ENCODE results near the gene CNKSR3.
A peak's percentile ranks its signal among the peaks of the same experiment; 100 is the strongest.

The CNKSR3 gene

DNA sequence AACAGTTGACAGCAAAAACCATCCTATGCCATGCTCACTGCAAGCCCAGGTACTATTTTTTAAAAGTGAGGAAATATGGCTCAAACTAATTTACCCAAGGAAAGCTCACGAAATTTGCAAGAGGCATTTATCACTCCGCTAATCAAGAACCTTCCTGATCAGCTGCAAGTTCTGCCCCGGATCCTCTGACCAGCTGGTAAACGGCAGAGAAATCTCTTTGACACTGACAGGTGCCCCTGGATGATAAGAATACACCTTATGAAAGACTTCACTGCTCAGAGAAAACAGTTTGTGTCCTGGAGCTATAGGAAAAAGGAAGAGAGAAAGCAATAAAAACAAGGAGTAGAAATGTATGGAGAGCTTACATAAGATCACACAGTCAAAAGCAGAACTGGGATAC lies 6.4 kb downstream of the CNKSR3 start:
- no peak for DNase-seq (ENCODE audit: low read depth)
- no peak overlapping the region for H3K4me3 ChIP-seq (ENCODE audit: low read length)
- TF ChIP-seq, protein P1, sequence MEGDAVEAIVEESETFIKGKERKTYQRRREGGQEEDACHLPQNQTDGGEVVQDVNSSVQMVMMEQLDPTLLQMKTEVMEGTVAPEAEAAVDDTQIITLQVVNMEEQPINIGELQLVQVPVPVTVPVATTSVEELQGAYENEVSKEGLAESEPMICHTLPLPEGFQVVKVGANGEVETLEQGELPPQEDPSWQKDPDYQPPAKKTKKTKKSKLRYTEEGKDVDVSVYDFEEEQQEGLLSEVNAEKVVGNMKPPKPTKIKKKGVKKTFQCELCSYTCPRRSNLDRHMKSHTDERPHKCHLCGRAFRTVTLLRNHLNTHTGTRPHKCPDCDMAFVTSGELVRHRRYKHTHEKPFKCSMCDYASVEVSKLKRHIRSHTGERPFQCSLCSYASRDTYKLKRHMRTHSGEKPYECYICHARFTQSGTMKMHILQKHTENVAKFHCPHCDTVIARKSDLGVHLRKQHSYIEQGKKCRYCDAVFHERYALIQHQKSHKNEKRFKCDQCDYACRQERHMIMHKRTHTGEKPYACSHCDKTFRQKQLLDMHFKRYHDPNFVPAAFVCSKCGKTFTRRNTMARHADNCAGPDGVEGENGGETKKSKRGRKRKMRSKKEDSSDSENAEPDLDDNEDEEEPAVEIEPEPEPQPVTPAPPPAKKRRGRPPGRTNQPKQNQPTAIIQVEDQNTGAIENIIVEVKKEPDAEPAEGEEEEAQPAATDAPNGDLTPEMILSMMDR (IDR thresholded peaks at IDR 0.05; ENCODE audit: insufficient read depth, low read depth, low read length, missing control alignments), result no peak

DNA sequence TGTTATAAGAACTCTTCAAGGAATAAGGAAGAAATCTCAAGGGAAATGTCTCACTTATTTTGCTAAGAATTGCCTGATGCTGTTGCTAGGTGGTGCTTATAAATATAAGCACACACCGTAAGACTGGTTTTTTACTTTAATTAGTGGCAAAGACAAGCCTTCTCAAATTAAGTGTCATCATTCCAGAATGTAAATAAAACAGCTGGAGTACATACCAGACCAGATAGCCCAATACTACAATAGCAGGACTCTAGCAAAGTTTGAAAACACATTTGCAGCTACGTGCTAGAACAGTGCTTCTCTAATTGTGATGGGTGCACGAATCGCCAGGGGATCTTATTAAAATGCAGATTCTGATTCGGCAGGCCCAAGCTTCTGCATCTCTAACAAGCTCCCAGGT lies 6.8 kb downstream of the CNKSR3 start:
- H3K4me3 ChIP-seq (ENCODE audit: low read length), result no peak overlapping the region
- TF ChIP-seq, protein P1 (IDR thresholded peaks at IDR 0.05; ENCODE audit: insufficient read depth, low read depth, low read length, missing control alignments), result no peak
- DNase-seq (ENCODE audit: low read depth), result no peak

DNA sequence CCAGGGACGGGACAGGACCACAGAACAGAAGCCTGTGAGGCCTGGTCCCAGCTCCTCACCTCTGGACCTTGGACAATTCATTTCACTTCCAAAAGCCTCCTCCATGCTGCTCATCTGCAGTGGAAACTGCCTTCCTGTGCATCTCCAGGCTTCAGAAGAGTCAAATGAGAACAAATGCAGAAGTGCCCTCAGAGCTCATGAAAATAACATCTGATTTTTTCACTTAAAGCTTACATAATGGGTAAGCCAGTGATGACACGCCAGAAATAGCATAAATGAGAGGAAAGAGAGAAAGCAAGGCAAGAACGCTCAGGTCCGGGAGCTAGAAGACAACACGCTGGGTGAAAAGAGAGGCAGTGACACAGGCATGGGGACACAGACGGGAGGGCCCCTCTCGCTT lies 7.9 kb downstream of the CNKSR3 start:
- H3K4me3 ChIP-seq (ENCODE audit: low read length), result no peak overlapping the region
- DNase-seq (ENCODE audit: low read depth), result no peak
- TF ChIP-seq, protein P1 (IDR thresholded peaks at IDR 0.05; ENCODE audit: insufficient read depth, low read depth, low read length, missing control alignments), result no peak

DNA sequence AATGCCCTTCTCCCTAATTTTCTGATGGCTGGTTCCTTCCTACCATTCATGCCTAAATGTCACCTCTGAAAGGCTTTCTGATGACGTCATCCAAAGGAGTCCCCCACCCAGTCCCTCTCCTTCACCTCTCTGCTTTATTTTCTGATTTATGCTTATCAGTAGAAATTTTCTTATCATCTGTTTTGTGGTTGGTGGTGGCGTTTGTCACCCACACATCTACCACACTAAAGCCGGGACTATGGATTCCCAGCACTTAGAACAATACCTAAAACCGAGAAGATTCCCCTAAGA lies 9.0 kb downstream of the CNKSR3 start:
- DNase-seq (ENCODE audit: low read depth), result no peak
- H3K4me3 ChIP-seq (ENCODE audit: low read length), result no peak overlapping the region
- TF ChIP-seq, protein P1 (IDR thresholded peaks at IDR 0.05; ENCODE audit: insufficient read depth, low read depth, low read length, missing control alignments), result no peak

DNA sequence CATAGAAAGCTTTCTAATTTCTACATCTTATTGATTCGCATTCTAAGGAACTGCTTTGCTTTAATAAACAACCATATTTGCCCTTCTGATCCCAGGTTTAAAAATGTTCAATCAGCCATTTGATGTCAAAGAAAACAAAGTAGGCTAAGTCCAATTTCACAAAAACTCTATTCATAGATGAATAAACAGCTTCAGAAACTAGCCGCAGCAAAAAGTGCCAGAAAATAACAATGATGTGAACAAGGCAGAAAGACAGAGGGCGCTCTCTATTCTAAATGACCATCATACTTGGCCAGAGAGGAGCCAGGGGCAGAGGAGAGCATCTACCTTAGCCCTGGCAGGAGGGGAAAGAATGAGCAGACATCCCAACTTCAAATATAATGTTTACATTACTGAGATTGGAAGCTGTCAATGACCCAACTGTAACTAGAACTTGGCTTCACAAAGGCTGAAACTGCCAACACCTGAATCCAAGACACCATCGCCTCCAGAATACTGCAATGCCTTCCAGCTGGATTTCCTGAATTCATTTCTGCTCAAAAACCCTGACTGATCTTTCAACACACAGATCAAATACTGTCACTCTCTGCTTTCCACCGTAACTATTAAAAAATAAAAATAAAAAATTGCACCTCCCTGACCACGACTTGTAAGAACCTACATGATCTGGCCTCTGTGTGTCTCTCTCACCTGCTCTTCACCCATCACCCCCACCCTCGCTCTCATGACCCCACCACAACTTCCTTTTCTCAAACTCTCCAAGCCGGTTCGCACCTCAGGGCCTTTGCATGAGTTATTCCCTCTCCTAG lies 9.5 kb downstream of the CNKSR3 start:
- DNase-seq (ENCODE audit: low read depth), result no peak
- TF ChIP-seq, protein P1 (IDR thresholded peaks at IDR 0.05; ENCODE audit: insufficient read depth, low read depth, low read length, missing control alignments), result peak; percentile 29
- no peak overlapping the region for H3K4me3 ChIP-seq (ENCODE audit: low read length)

DNA sequence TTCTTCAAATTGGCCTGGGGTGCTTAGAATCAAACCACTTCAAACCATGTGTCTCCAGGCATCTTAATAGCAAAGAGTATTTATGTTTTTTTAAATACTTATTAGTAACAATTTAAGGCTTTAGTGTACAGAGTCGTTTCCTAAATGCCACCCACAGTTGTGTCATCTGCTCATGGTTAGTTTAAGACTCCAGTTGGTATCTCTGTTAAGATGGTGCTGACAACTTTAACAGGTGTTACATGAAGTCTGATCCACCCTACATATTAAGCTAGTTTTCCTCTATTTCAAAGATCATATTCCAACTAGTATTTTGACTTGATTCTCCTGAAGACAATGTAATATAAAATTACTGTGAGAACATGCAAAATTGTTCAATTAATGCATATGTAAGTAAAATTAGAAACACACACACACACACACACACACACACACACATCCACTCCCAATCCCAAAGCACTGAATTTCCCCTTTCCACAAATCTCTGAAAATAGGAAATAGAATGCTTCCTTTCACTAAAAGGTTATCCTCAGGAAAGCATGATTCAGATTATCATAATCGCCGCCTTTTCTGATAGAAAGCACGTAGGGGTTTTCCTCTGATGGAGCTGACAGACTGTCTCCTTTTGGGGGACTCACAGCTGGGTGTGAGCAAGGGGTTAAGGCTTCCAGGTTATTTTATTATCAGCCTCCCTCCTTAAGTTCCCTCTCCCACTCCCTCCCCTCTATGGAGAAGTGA lies 10.5 kb downstream of the CNKSR3 start:
- TF ChIP-seq, protein P1 (IDR thresholded peaks at IDR 0.05; ENCODE audit: insufficient read depth, low read depth, low read length, missing control alignments), result no peak
- H3K4me3 ChIP-seq (ENCODE audit: low read length), result no peak overlapping the region
- no peak for DNase-seq (ENCODE audit: low read depth)

Measured in epithelial cell of esophagus (primary cell).